ENCODE data around the gene SCO2. TPM values are rescaled to one million over a fixed set of nuclear protein-coding genes. Genes with fewer than 3 reads are reported as not detected.

Gene SCO2
- total and polyA plus RNA-seq, 9 of the 15 experiments (the other 6 are each of a cell fraction or from before 2014, with no cell fraction given): 0.34 to 4.0 (median 1.1) TPM; not detected in 3

DNA sequence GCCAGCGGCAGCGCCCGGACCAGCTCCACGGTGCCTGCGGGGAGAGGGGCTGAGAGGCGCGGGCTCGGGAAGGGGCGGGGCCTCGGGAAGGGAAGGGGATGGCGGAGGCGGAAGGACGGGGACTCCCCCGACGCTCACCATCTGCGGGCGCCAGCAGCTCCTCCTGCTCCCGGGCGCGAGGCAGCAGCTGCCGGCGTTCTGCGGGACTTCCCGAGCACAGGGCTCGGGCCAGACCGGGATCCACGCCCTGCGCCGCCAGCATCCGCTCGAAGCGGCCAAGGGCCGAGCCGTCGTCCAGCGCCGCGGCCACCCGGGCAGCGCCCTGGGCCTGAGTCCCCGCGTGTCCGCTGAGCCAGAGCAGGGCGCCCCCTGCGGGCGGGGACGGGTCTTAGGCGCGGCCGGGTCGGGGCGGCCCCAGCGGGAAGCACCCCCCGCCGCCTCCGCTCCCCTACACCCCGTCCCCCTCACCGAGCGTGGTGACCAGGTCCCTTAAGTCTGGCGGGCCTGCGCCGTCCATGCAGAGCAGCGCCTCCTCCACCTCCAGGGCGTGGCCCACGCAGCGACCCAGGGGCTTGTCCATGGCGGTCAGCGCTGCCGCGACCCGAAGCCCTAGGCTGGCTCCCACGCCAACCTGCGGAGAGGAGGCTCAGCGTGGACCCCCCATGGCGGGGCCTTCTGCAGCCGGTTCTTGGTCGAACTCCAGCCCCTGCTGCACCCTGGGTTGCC is 873 bp upstream of the SCO2 start (continued):
- TF ChIP-seq, protein P1, sequence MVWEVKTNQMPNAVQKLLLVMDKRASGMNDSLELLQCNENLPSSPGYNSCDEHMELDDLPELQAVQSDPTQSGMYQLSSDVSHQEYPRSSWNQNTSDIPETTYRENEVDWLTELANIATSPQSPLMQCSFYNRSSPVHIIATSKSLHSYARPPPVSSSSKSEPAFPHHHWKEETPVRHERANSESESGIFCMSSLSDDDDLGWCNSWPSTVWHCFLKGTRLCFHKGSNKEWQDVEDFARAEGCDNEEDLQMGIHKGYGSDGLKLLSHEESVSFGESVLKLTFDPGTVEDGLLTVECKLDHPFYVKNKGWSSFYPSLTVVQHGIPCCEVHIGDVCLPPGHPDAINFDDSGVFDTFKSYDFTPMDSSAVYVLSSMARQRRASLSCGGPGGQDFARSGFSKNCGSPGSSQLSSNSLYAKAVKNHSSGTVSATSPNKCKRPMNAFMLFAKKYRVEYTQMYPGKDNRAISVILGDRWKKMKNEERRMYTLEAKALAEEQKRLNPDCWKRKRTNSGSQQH (CRISPR knock-in tag; IDR thresholded peaks at IDR 0.05): no peak
- TF ChIP-seq NCOA2 (IDR thresholded peaks at IDR 0.05; ENCODE audit: partially characterized antibody in 2 of 2) (no peak), ZNF583 (CRISPR knock-in tag; IDR thresholded peaks at IDR 0.05) (no peak), JUNB (CRISPR knock-in tag; conservative IDR thresholded peaks at IDR 0.05) (no peak), NUFIP1 (IDR thresholded peaks at IDR 0.05; ENCODE audit: partially characterized antibody) (no peak), BHLHE40 (IDR thresholded peaks at IDR 0.05; ENCODE audit: low read length) (no peak), ZNF785 (CRISPR knock-in tag; IDR thresholded peaks at IDR 0.05) (no peak), KLF1 (tag; IDR thresholded peaks at IDR 0.05) (0 out of 2 replicates have a peak, but pooled peaks have one; percentile 38), TAF1 (IDR thresholded peaks at IDR 0.05; ENCODE audit: control insufficient read depth, extremely low read depth, insufficient read depth, low read length, severe bottlenecking) (no peak), CCAR2 (IDR thresholded peaks at IDR 0.05; ENCODE audit: low read depth, low read length) (no peak), ETV5 (CRISPR knock-in tag; IDR thresholded peaks at IDR 0.05; ENCODE audit: low read depth) (no peak), ZNF444 (CRISPR knock-in tag; IDR thresholded peaks at IDR 0.05) (no peak), CC2D1A (IDR thresholded peaks at IDR 0.05) (no peak), TRIM28 (IDR thresholded peaks at IDR 0.05) (no peak), ZSCAN32 (CRISPR knock-in tag; IDR thresholded peaks at IDR 0.05) (no peak), SMARCA5 (IDR thresholded peaks at IDR 0.05) (no peak)
- TF ChIP-seq, protein P2, sequence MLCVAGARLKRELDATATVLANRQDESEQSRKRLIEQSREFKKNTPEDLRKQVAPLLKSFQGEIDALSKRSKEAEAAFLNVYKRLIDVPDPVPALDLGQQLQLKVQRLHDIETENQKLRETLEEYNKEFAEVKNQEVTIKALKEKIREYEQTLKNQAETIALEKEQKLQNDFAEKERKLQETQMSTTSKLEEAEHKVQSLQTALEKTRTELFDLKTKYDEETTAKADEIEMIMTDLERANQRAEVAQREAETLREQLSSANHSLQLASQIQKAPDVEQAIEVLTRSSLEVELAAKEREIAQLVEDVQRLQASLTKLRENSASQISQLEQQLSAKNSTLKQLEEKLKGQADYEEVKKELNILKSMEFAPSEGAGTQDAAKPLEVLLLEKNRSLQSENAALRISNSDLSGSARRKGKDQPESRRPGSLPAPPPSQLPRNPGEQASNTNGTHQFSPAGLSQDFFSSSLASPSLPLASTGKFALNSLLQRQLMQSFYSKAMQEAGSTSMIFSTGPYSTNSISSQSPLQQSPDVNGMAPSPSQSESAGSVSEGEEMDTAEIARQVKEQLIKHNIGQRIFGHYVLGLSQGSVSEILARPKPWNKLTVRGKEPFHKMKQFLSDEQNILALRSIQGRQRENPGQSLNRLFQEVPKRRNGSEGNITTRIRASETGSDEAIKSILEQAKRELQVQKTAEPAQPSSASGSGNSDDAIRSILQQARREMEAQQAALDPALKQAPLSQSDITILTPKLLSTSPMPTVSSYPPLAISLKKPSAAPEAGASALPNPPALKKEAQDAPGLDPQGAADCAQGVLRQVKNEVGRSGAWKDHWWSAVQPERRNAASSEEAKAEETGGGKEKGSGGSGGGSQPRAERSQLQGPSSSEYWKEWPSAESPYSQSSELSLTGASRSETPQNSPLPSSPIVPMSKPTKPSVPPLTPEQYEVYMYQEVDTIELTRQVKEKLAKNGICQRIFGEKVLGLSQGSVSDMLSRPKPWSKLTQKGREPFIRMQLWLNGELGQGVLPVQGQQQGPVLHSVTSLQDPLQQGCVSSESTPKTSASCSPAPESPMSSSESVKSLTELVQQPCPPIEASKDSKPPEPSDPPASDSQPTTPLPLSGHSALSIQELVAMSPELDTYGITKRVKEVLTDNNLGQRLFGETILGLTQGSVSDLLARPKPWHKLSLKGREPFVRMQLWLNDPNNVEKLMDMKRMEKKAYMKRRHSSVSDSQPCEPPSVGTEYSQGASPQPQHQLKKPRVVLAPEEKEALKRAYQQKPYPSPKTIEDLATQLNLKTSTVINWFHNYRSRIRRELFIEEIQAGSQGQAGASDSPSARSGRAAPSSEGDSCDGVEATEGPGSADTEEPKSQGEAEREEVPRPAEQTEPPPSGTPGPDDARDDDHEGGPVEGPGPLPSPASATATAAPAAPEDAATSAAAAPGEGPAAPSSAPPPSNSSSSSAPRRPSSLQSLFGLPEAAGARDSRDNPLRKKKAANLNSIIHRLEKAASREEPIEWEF (CRISPR knock-in tag; IDR thresholded peaks at IDR 0.05): no peak
- TF ChIP-seq, protein P3, sequence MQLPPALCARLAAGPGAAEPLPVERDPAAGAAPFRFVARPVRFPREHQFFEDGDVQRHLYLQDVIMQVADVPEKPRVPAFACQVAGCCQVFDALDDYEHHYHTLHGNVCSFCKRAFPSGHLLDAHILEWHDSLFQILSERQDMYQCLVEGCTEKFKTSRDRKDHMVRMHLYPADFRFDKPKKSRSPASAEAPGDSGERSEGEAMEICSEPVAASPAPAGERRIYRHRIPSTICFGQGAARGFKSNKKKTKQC (CRISPR knock-in tag; IDR thresholded peaks at IDR 0.05): peak; percentile 69; the same call in 1 of the 2 replicates
- TF ChIP-seq, protein P4, sequence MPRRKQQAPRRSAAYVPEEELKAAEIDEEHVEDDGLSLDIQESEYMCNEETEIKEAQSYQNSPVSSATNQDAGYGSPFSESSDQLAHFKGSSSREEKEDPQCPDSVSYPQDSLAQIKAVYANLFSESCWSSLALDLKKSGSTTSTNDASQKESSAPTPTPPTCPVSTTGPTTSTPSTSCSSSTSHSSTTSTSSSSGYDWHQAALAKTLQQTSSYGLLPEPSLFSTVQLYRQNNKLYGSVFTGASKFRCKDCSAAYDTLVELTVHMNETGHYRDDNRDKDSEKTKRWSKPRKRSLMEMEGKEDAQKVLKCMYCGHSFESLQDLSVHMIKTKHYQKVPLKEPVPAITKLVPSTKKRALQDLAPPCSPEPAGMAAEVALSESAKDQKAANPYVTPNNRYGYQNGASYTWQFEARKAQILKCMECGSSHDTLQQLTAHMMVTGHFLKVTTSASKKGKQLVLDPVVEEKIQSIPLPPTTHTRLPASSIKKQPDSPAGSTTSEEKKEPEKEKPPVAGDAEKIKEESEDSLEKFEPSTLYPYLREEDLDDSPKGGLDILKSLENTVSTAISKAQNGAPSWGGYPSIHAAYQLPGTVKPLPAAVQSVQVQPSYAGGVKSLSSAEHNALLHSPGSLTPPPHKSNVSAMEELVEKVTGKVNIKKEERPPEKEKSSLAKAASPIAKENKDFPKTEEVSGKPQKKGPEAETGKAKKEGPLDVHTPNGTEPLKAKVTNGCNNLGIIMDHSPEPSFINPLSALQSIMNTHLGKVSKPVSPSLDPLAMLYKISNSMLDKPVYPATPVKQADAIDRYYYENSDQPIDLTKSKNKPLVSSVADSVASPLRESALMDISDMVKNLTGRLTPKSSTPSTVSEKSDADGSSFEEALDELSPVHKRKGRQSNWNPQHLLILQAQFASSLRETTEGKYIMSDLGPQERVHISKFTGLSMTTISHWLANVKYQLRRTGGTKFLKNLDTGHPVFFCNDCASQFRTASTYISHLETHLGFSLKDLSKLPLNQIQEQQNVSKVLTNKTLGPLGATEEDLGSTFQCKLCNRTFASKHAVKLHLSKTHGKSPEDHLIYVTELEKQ (CRISPR knock-in tag; IDR thresholded peaks at IDR 0.05): no peak
